Cardiac fibroblast (primary cell): ENCODE results near the gene TOMM20.
"Not testable (repeated sequence)": the region's sequence is repeated elsewhere in the genome, so short reads cannot be mapped to it uniquely, and the experiment has no call there.

Experiments used
- DNase-seq, 2 donors: peaks; one replicate each; pipeline versions ENCODE4 v3.0.0 to v3.0.0-alpha.2; 2010; ENCODE audit warnings: low read depth in 2 of 2
- H3K4me3 ChIP-seq, 2 donors: replicated peaks in 1 of 2; 1 replicate in 1 of 2; 2 replicates in 1 of 2; pipeline ENCODE4 v1.5.1; 2011; ENCODE audit warnings: low read depth in 2 of 2, low read length in 2 of 2, mild to moderate bottlenecking in 2 of 2, moderate library complexity in 1 of 2
- CTCF ChIP-seq: IDR thresholded peaks from one replicate; pipeline ENCODE4 v1.5.1; 2011; ENCODE audit warnings: low read depth, mild to moderate bottlenecking, low read length, inconsistent platforms

TOMM20 gene

GRCh38 chr1:235090406-235091069, 38.1 kb downstream of the TOMM20 start:
- H3K4me3 ChIP-seq, result no peak overlapping the region
- no peak for DNase-seq
- TF ChIP-seq CTCF, result no peak

- no peak overlapping the region for H3K4me3 ChIP-seq
- no peak for DNase-seq
- TF ChIP-seq CTCF, result no peak
Observed at GRCh38 chr1:235088907-235089306, 39.7 kb downstream of the TOMM20 start.

- no peak for TF ChIP-seq CTCF
- DNase-seq, result no peak
- no peak overlapping the region for H3K4me3 ChIP-seq
Observed at GRCh38 chr1:235088430-235088829, 40.2 kb downstream of the TOMM20 start.

- no peak for TF ChIP-seq CTCF
- DNase-seq, result no peak
Observed at GRCh38 chr1:235087906-235088305, 40.7 kb downstream of the TOMM20 start.

GRCh38 chr1:235085411-235086117, 43.1 kb downstream of the TOMM20 start:
- DNase-seq, H3K4me3 ChIP-seq: not testable (repeated sequence)

More at GRCh38 chr1:235087906-235088305, 40.7 kb downstream of the TOMM20 start:
- H3K4me3 ChIP-seq, result no peak overlapping the region

- H3K4me3 ChIP-seq, DNase-seq: not testable (repeated sequence)
Observed at GRCh38 chr1:235080788-235081187, 47.8 kb downstream of the TOMM20 start.

- DNase-seq, H3K4me3 ChIP-seq: not testable (repeated sequence)
Observed at GRCh38 chr1:235080297-235080657, 48.4 kb downstream of the TOMM20 start.

- H3K4me3 ChIP-seq, result no peak overlapping the region
- peak in 1 of 2 donors; percentile 70 for DNase-seq
Observed at GRCh38 chr1:235079443-235080296, 49.0 kb downstream of the TOMM20 start.

More at GRCh38 chr1:235079443-235080296, 49.0 kb downstream of the TOMM20 start:
- TF ChIP-seq CTCF, result no peak
